Lower leg skin (tissue), 4 donors: ENCODE results near the gene OR4N2. TPM values are rescaled to one million over a fixed set of nuclear protein-coding genes. Genes with fewer than 3 reads are reported as not detected.

Experiments used
- DNase-seq, 2 donors: peaks; one replicate each; pipeline ENCODE4 v3.0.0-alpha.2; 2019; ENCODE audit warnings: low spot score in 2 of 2
- H3K4me3 ChIP-seq: fragments of 200-600 bp; sonication (generic); 2 replicates; pipeline ENCODE4 v1.5.1; 2017; ENCODE audit warnings: mild to moderate bottlenecking, low read depth; ENCODE audit not compliant: poor library complexity, severe bottlenecking
- POLR2A ChIP-seq, 2 donors: fragments of 450-650 bp; IDR thresholded peaks; one replicate each; pipeline ENCODE4 v1.6.1; 2016 to 2017; ENCODE audit warnings: antibody characterized with exemption in 2 of 2, mild to moderate bottlenecking in 1 of 2, moderate library complexity in 1 of 2
- WGBS, 2 donors: methylation state at CpG; one replicate each; pipeline ENCODE4 v1.1.5; 2018; 5-methylcytosine and 5-hydroxymethylcytosine counted together
- intact Hi-C: fragments of 100-400 bp; cut with DNase I; formaldehyde crosslinking; loops from one replicate; pipeline ENCODE4 v1.15.0; 2023; ENCODE audit warnings: low total_unique reads
- total RNA-seq, 4 donors: library from RNA; depleted of rRNA; stranded (reverse); fragments of >200 nt; gene quantifications; one replicate each; pipeline ENCODE4 v1.1.0, GENCODE V29; 2016
- TF ChIP-seq, protein P1 (sequence below), 3 donors: fragments of 450-650 bp; IDR thresholded peaks; one replicate each; pipeline ENCODE4 v1.5.1; 2016; ENCODE audit warnings: antibody characterized with exemption in 3 of 3, mild to moderate bottlenecking in 3 of 3, moderate library complexity in 2 of 3

Gene OR4N2
- total RNA-seq, 4 donors from 2014 or later = not detected

DNA sequence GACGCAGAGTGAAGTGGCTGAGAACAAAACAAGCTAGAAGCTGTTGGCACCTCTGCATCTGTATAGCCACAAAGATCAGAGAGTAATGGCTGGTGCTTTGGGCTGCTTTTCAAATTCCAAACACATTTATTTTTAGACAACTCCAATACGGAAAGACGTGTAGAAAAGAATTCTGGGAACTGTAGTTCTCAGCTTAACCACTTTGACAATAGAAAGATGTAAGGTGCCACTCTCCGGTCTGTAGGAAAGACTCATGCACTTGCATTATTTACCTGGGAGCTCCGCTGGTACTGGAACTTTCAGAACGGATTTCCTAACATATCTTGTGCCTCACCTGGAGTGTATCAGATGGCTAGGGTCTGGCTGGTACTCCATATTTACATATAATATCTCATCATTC lies 69.6 kb downstream of the OR4N2 start:
- H3K4me3 ChIP-seq = no peak overlapping the region
- DNase-seq = no peak
- intact Hi-C loops = no loop called here
- 28% methylated on average over 6 of the region's 6 CpGs for WGBS, 2 donors
- TF ChIP-seq POLR2A (IDR thresholded peaks at IDR 0.05) = no peak
- TF ChIP-seq, protein P1, sequence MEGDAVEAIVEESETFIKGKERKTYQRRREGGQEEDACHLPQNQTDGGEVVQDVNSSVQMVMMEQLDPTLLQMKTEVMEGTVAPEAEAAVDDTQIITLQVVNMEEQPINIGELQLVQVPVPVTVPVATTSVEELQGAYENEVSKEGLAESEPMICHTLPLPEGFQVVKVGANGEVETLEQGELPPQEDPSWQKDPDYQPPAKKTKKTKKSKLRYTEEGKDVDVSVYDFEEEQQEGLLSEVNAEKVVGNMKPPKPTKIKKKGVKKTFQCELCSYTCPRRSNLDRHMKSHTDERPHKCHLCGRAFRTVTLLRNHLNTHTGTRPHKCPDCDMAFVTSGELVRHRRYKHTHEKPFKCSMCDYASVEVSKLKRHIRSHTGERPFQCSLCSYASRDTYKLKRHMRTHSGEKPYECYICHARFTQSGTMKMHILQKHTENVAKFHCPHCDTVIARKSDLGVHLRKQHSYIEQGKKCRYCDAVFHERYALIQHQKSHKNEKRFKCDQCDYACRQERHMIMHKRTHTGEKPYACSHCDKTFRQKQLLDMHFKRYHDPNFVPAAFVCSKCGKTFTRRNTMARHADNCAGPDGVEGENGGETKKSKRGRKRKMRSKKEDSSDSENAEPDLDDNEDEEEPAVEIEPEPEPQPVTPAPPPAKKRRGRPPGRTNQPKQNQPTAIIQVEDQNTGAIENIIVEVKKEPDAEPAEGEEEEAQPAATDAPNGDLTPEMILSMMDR (IDR thresholded peaks at IDR 0.05) = no peak

DNA sequence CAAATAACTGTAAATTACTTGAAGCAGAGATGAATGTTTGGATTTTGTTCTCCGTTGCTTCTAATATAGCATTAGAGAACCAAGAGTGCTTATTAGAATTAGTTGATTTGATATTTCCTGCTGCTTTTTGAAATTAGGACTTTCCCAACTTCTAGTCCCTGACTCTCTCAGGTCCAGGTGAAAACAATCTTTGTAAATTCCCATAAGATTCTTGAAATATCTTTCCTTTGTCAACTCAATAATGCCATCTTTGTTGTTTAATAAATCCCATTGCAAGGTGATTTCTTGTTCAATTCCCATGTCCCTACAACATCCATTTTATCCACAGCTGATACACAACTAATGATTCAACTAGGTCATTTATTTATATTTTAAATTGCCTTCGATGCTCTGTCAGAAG lies 71.3 kb downstream of the OR4N2 start, which contains the start of gene OR4K2:
Gene OR4K2 (plus strand): TSS at position 301 of the 400 bp plus-strand sequence. CDS start 1,126 bp downstream, outside the sequence.
- intact Hi-C loops = no loop called here
- no peak for DNase-seq
- 52 to 69% methylated on average over 2 of the region's 2 CpGs for WGBS, 2 donors
- H3K4me3 ChIP-seq = no peak within 1 kb of the TSS
- TF ChIP-seq, protein P1 (IDR thresholded peaks at IDR 0.05) = no peak
- TF ChIP-seq POLR2A (IDR thresholded peaks at IDR 0.05) = no peak

DNA sequence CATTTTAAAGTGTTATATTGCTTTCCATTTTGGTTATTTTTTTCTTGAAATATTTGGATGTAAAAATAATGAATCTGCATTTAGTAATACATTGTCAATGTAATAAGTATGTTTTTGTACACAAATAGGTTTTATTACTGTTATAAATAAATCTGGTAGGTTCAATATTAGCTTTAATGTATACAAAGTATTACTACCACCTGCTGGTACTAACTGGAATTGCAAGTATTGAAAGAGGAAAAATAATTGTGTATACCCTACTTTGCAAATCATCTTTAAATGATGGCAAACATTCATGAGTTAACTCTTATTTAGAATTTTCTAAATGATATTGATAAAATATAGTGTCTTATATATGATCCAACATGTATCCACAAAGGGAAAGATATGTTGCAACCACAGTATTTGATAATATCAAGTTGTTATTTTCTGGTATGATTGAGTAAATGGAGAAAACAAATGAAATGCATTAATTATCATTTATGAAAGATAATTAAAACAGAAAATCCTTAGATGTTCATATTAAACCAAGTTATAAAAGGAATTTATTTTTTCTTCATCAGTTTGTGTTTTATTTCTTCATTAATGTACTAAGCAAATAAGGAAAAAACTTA lies 74.6 kb downstream of the OR4N2 start:
- no peak for TF ChIP-seq POLR2A (IDR thresholded peaks at IDR 0.05)
- TF ChIP-seq, protein P1 (IDR thresholded peaks at IDR 0.05) = no peak
- H3K4me3 ChIP-seq = no peak overlapping the region
- intact Hi-C loops = no loop called here
- no peak for DNase-seq

Other genes with a start within 250 kb of the OR4N2 start
- not detected for gene OR11H2, start 89.9 kb upstream of the OR4N2 start, total RNA-seq
- not detected for gene OR4Q3, start 60.2 kb upstream of the OR4N2 start, total RNA-seq
- gene OR4M1, start 30.3 kb upstream of the OR4N2 start, total RNA-seq = not detected
- gene OR4K2, start 71.4 kb downstream of the OR4N2 start, total RNA-seq = not detected
- gene OR4K5, start 116.8 kb downstream of the OR4N2 start, total RNA-seq = not detected
- not detected for gene OR4K1, start 127.1 kb downstream of the OR4N2 start, total RNA-seq
- gene OR4K15, start 171.8 kb downstream of the OR4N2 start, total RNA-seq = not detected
- gene OR4Q2, start 198.4 kb downstream of the OR4N2 start, total RNA-seq = not detected
- not detected for gene OR4K14, start 215.5 kb downstream of the OR4N2 start, total RNA-seq
- not detected for gene OR4K13, start 232.3 kb downstream of the OR4N2 start, total RNA-seq